Adipocyte (in vitro differentiated cells): ENCODE measurements around the gene DYRK1A.

ENCODE experiments used
- DNase-seq: peaks from one replicate; pipeline ENCODE4 v3.0.0-alpha.2; 2015; ENCODE audit warnings: low read depth
- H3K27me3 ChIP-seq: replicated peaks from 2 replicates; pipeline ENCODE4 v1.7.0; 2013; ENCODE audit warnings: mild to moderate bottlenecking, low read length, moderate library complexity; ENCODE audit not compliant: control insufficient read depth, insufficient read depth
- H3K36me3 ChIP-seq: 2 replicates; pipeline ENCODE4 v1.7.0; 2013; ENCODE audit warnings: low read length, mild to moderate bottlenecking, moderate library complexity; ENCODE audit not compliant: control insufficient read depth, insufficient read depth, severe bottlenecking
- H3K4me1 ChIP-seq: 2 replicates; pipeline ENCODE4 v1.7.0; 2013; ENCODE audit warnings: mild to moderate bottlenecking, low read length, moderate library complexity; ENCODE audit not compliant: control insufficient read depth, insufficient read depth
- H3K4me3 ChIP-seq: 2 replicates; pipeline ENCODE4 v1.7.0; 2013; ENCODE audit warnings: mild to moderate bottlenecking, low read length, moderate library complexity
- H3K9ac ChIP-seq: 2 replicates; pipeline ENCODE4 v1.7.0; 2013; ENCODE audit warnings: mild to moderate bottlenecking, low read length, moderate library complexity
- H3K9me3 ChIP-seq: 2 replicates; pipeline ENCODE4 v1.7.0; 2013; ENCODE audit warnings: mild to moderate bottlenecking, low read length, moderate library complexity; ENCODE audit not compliant: control insufficient read depth

Gene DYRK1A

GRCh38 chr21:37424396-37424795 lies 57.8 kb downstream of the DYRK1A start:
- Histone ChIP-seq H3K36me3 (peaks cover 24% of the 10 kb centered on the region), H3K4me3 (no peak overlapping the region), H3K9me3 (no peaks in the 10 kb centered on the region), H3K4me1 (peaks cover 9% of the 10 kb centered on the region), H3K9ac (no peak overlapping the region), H3K27me3 (no peaks in the 10 kb centered on the region)
- DNase-seq, result no peak

GRCh38 chr21:37425001-37425400 lies 58.4 kb downstream of the DYRK1A start:
- no peak for DNase-seq

GRCh38 chr21:37425684-37426083 lies 59.1 kb downstream of the DYRK1A start:
- Histone ChIP-seq H3K27me3 (no peaks in the 10 kb centered on the region), H3K4me1 (peaks cover 9% of the 10 kb centered on the region), H3K36me3 (peaks cover 32% of the 10 kb centered on the region), H3K4me3 (no peak overlapping the region), H3K9me3 (no peaks in the 10 kb centered on the region), H3K9ac (no peak overlapping the region)
- no peak for DNase-seq

More at GRCh38 chr21:37425001-37425400, 58.4 kb downstream of the DYRK1A start:
- peaks cover 9% of the 10 kb centered on the region for H3K4me1 ChIP-seq
- no peak overlapping the region for H3K4me3 ChIP-seq
- peaks cover 26% of the 10 kb centered on the region for H3K36me3 ChIP-seq
- no peaks in the 10 kb centered on the region for H3K27me3 ChIP-seq
- H3K9ac ChIP-seq, result no peak overlapping the region
- H3K9me3 ChIP-seq, result no peaks in the 10 kb centered on the region

GRCh38 chr21:37427221-37427620 lies 60.6 kb downstream of the DYRK1A start:
- no peak for DNase-seq
- no peaks in the 10 kb centered on the region for H3K27me3 ChIP-seq
- no peak overlapping the region for H3K9ac ChIP-seq
- no peaks in the 10 kb centered on the region for H3K9me3 ChIP-seq
- peaks cover 9% of the 10 kb centered on the region for H3K4me1 ChIP-seq
- peaks cover 32% of the 10 kb centered on the region for H3K36me3 ChIP-seq
- no peak overlapping the region for H3K4me3 ChIP-seq

GRCh38 chr21:37429356-37429755 lies 62.8 kb downstream of the DYRK1A start:
- H3K36me3 ChIP-seq, result peaks cover 20% of the 10 kb centered on the region

GRCh38 chr21:37430184-37430821 lies 63.7 kb downstream of the DYRK1A start:
- Histone ChIP-seq H3K27me3 (no peaks in the 10 kb centered on the region), H3K9ac (no peak overlapping the region), H3K4me3 (no peak overlapping the region), H3K4me1 (peaks cover 11% of the 10 kb centered on the region), H3K9me3 (no peaks in the 10 kb centered on the region), H3K36me3 (peaks cover 20% of the 10 kb centered on the region)
- DNase-seq, result no peak

More at GRCh38 chr21:37429356-37429755, 62.8 kb downstream of the DYRK1A start:
- H3K9me3 ChIP-seq, result no peaks in the 10 kb centered on the region
- H3K4me1 ChIP-seq, result peaks cover 10% of the 10 kb centered on the region
- no peaks in the 10 kb centered on the region for H3K27me3 ChIP-seq
- no peak for DNase-seq
- no peak overlapping the region for H3K4me3 ChIP-seq
- no peak overlapping the region for H3K9ac ChIP-seq

GRCh38 chr21:37431243-37431642 lies 64.7 kb downstream of the DYRK1A start:
- H3K9me3 ChIP-seq, result no peaks in the 10 kb centered on the region
- no peak for DNase-seq
- H3K4me3 ChIP-seq, result no peak overlapping the region
- no peak overlapping the region for H3K9ac ChIP-seq
- H3K36me3 ChIP-seq, result peaks cover 18% of the 10 kb centered on the region
- peaks cover 18% of the 10 kb centered on the region for H3K4me1 ChIP-seq
- no peaks in the 10 kb centered on the region for H3K27me3 ChIP-seq

GRCh38 chr21:37432710-37433455 lies 66.3 kb downstream of the DYRK1A start:
- H3K4me1 ChIP-seq, result peaks cover 35% of the 10 kb centered on the region
- DNase-seq, result no peak
- H3K27me3 ChIP-seq, result no peaks in the 10 kb centered on the region
- H3K9me3 ChIP-seq, result no peaks in the 10 kb centered on the region
- H3K4me3 ChIP-seq, result no peak overlapping the region
- H3K9ac ChIP-seq, result no peak overlapping the region
- H3K36me3 ChIP-seq, result peaks cover 15% of the 10 kb centered on the region

GRCh38 chr21:37433456-37433840 lies 66.9 kb downstream of the DYRK1A start:
- peaks cover 40% of the 10 kb centered on the region for H3K4me1 ChIP-seq
- DNase-seq, result no peak
- no peak overlapping the region for H3K4me3 ChIP-seq
- H3K36me3 ChIP-seq, result peaks cover 15% of the 10 kb centered on the region
- H3K9ac ChIP-seq, result no peak overlapping the region
- H3K9me3 ChIP-seq, result no peaks in the 10 kb centered on the region
- H3K27me3 ChIP-seq, result no peaks in the 10 kb centered on the region

- H3K9ac ChIP-seq, result peak overlapping the region; percentile 38
- peaks cover 5% of the 10 kb centered on the region for H3K36me3 ChIP-seq
- peaks cover 44% of the 10 kb centered on the region for H3K4me1 ChIP-seq
- no peaks in the 10 kb centered on the region for H3K27me3 ChIP-seq
- H3K9me3 ChIP-seq, result no peaks in the 10 kb centered on the region
- peak; percentile 89 for DNase-seq
- peak overlapping the region; percentile 63 for H3K4me3 ChIP-seq
Measured at GRCh38 chr21:37435120-37435519, 68.5 kb downstream of the DYRK1A start.

- DNase-seq, result no peak
- H3K9me3 ChIP-seq, result no peaks in the 10 kb centered on the region
- H3K36me3 ChIP-seq, result no peaks in the 10 kb centered on the region
- H3K4me1 ChIP-seq, result peaks cover 44% of the 10 kb centered on the region
- peak overlapping the region; percentile 63 for H3K4me3 ChIP-seq
- H3K27me3 ChIP-seq, result no peaks in the 10 kb centered on the region
- H3K9ac ChIP-seq, result peak overlapping the region; percentile 38
Measured at GRCh38 chr21:37435711-37436110, 69.1 kb downstream of the DYRK1A start.
